HL-60 (cell line): Measurements from ENCODE around the gene RSPH6A.

Experiments used
- DNase-seq, 2 experiments: peaks; one replicate each; pipeline ENCODE4 v3.0.0-alpha.2; 2010 to 2020; ENCODE audit warnings: low read depth in 1 of 2, low spot score in 1 of 2
- H3K27ac ChIP-seq: fragments of 250-450 bp; sonication (Bioruptor Pico); replicated peaks from 2 replicates; pipeline ENCODE4 v1.5.1; 2020; ENCODE audit warnings: mild to moderate bottlenecking, moderate library complexity
- H3K27me3 ChIP-seq: fragments of 250-450 bp; sonication (Bioruptor Pico); 2 replicates; pipeline ENCODE4 v1.5.1; 2021; ENCODE audit warnings: mild to moderate bottlenecking, moderate library complexity; ENCODE audit not compliant: insufficient read depth, poor library complexity, severe bottlenecking
- H3K4me3 ChIP-seq: replicated peaks from 2 replicates; pipeline ENCODE4 v1.5.1; 2011; ENCODE audit warnings: mild to moderate bottlenecking, control low read depth, low read length; ENCODE audit not compliant: insufficient read depth
- GABPA ChIP-seq: IDR thresholded peaks from 2 replicates; pipeline ENCODE4 v1.6.1; 2012; ENCODE audit warnings: low read depth
- POLR2AphosphoS5 ChIP-seq: IDR thresholded peaks from 2 replicates; pipeline ENCODE4 v1.6.1; 2012; ENCODE audit warnings: low read depth
- SPI1 ChIP-seq: IDR thresholded peaks from 2 replicates; pipeline ENCODE4 v1.6.1; 2012; ENCODE audit warnings: low read depth, mild to moderate bottlenecking, borderline replicate concordance
- TF ChIP-seq, protein P1 (sequence below): IDR thresholded peaks from one replicate; pipeline ENCODE4 v1.5.1; 2011; ENCODE audit warnings: low read length, control low read depth, inconsistent platforms; ENCODE audit not compliant: insufficient read depth
- TF ChIP-seq, protein P2 (sequence below): IDR thresholded peaks from 2 replicates; pipeline ENCODE4 v1.6.1; 2012; ENCODE audit warnings: low read depth; ENCODE audit not compliant: insufficient replicate concordance

RSPH6A gene

DNA sequence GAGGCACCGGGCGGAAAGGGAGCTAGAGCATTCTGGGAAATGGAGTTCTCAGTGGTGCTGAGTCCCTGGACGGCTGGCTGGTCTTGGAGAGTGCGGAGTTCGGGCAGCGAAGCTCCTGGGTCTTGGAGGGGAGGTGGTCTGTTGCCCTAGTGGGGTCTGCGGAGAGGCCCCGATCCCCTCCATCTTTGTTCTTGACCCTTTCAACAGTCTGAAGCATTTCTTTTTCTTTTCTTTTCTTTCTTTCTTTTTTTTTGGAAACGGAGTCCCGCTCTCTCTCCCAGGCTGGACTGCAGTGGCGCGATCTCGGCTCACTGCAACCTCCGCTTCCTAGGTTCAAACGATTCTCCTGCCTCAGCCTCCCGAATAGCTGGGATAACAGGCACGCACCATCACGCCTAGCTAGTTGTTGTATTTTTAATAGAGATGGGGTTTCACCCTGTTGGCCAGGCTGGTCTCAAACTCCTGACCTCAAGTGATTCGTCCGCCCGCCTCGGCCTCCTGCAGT is 48.3 kb upstream of the RSPH6A start:
- Histone ChIP-seq H3K27me3 (peaks cover 31% of the 10 kb centered on the region), H3K27ac (no peak overlapping the region), H3K4me3 (peak overlapping the region; percentile 37)
- TF ChIP-seq GABPA, result no peak
- TF ChIP-seq, protein P1, sequence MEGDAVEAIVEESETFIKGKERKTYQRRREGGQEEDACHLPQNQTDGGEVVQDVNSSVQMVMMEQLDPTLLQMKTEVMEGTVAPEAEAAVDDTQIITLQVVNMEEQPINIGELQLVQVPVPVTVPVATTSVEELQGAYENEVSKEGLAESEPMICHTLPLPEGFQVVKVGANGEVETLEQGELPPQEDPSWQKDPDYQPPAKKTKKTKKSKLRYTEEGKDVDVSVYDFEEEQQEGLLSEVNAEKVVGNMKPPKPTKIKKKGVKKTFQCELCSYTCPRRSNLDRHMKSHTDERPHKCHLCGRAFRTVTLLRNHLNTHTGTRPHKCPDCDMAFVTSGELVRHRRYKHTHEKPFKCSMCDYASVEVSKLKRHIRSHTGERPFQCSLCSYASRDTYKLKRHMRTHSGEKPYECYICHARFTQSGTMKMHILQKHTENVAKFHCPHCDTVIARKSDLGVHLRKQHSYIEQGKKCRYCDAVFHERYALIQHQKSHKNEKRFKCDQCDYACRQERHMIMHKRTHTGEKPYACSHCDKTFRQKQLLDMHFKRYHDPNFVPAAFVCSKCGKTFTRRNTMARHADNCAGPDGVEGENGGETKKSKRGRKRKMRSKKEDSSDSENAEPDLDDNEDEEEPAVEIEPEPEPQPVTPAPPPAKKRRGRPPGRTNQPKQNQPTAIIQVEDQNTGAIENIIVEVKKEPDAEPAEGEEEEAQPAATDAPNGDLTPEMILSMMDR, result no peak
- TF ChIP-seq, protein P2, sequence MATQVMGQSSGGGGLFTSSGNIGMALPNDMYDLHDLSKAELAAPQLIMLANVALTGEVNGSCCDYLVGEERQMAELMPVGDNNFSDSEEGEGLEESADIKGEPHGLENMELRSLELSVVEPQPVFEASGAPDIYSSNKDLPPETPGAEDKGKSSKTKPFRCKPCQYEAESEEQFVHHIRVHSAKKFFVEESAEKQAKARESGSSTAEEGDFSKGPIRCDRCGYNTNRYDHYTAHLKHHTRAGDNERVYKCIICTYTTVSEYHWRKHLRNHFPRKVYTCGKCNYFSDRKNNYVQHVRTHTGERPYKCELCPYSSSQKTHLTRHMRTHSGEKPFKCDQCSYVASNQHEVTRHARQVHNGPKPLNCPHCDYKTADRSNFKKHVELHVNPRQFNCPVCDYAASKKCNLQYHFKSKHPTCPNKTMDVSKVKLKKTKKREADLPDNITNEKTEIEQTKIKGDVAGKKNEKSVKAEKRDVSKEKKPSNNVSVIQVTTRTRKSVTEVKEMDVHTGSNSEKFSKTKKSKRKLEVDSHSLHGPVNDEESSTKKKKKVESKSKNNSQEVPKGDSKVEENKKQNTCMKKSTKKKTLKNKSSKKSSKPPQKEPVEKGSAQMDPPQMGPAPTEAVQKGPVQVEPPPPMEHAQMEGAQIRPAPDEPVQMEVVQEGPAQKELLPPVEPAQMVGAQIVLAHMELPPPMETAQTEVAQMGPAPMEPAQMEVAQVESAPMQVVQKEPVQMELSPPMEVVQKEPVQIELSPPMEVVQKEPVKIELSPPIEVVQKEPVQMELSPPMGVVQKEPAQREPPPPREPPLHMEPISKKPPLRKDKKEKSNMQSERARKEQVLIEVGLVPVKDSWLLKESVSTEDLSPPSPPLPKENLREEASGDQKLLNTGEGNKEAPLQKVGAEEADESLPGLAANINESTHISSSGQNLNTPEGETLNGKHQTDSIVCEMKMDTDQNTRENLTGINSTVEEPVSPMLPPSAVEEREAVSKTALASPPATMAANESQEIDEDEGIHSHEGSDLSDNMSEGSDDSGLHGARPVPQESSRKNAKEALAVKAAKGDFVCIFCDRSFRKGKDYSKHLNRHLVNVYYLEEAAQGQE, result no peak
- no peak for TF ChIP-seq SPI1
- TF ChIP-seq POLR2AphosphoS5, result no peak
- no peak for DNase-seq

DNA sequence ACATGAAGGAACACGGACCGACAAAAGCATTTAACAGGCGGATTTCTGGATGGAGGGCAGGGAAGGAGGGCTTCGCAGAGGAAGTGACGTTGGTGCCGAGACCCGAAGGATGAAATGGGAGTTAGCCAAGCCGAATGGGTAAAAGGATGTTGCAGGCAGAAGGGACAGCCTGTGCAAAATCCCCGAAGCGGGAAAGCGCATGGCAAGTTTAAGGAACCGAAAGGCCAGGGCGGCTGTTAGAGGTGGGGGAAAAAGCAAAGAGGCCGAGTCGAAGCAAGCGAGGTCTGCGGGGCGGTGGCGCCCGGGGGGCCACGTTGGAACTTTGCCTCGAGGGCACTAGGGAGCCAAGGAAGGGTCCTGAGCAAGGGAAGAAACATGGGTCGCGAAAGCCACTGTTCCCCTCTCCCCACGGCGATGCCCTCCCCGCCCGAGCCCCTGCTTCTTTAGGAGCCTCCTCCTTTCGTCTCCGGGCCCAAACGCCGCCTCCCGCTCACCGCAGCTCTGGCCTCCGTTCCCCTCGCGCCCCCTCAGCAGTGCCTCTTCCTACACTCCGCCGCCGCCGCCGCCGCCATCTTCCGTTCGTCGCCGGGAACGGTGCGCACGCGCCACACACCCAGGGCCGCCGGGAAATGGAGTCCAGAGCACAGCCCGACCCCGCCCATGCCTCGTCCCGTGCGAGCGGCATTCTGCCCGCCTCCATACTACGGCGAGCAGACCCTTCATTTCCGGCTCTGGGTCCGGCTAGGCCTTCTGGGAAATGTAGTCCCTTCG is 47.6 kb upstream of the RSPH6A start, which contains the start of gene SYMPK:
SYMPK (minus strand) TSS at position 584 of the 771 bp plus-strand sequence. CDS start 8,652 bp downstream, outside the sequence.
- Histone ChIP-seq H3K27ac (peak within 1 kb of the TSS; percentile 76), H3K4me3 (peak within 1 kb of the TSS; percentile 90), H3K27me3 (peaks cover 31% of the 10 kb centered on the region)
- peak; percentile 94 to 99 for DNase-seq
- TF ChIP-seq SPI1 (peak; percentile 30; the same call in 1 of the 2 replicates), GABPA (peak; percentile 93), POLR2AphosphoS5 (peak; percentile 77; the same call in 1 of the 2 replicates)
- TF ChIP-seq, protein P2, result peak; percentile 52
- TF ChIP-seq, protein P1, result no peak

DNA sequence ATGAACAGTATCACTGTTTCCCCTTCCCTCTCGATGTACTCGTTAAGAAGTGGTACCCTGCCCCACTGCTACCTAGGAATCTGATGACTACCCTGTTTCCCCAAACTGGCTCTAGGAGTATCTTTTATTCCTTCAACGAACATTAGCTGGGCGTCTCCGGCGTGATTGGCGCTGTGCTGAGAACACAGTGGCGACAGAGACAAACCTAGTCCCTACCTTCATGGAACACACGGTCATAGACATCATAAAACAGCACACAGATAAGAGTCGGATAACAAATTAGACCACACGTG is 47.1 kb upstream of the RSPH6A start:
- H3K27me3 ChIP-seq, result peaks cover 31% of the 10 kb centered on the region
- H3K27ac ChIP-seq, result peak overlapping the region; percentile 76
- DNase-seq, result no peak
- no peak for TF ChIP-seq POLR2AphosphoS5
- H3K4me3 ChIP-seq, result peak overlapping the region; percentile 90

DNA sequence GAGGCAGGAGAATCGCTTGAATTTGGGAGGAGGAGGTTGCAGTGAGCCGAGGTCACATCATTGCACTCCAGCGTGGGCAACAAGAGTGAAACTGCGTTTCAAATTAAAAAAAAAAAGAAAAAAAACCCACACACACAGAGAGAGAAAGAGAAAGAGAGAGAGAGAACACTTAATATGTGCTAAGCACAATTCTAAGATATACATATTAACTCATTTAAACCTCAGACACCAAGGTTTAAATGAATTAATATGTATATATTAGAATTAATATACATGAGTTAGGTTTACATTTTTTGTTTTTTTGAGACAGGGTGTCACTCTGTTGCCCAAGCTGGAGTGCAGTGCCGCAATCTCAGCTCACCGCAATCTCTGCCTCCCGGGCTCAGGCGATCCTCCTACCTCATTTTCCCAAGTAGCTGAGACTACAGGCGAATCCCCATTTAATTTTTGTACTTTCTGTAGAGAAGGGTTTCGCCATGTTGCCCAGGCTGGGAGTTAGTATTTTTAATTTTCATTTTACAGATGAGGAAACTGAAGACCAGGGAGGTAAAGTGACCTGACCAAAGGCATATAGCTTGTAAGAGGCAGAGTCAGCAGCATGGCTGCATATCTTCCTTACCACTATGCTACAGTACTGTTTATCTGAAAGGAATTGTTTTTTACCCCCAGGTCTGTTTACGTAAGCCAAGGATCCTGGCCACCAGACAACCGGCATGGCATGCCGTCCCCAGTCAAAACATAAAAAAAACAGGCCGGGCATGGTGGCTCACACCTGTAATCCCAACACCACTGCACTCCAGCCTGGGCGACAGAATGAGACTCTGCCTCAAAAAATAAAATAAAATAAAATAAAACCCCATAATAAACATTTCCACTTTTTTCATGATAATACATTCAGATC is 45.5 kb upstream of the RSPH6A start:
- DNase-seq, result no peak
- H3K27me3 ChIP-seq, result peaks cover 19% of the 10 kb centered on the region
- H3K27ac ChIP-seq, result no peak overlapping the region
- TF ChIP-seq, protein P1, result no peak
- no peak for TF ChIP-seq SPI1
- no peak for TF ChIP-seq GABPA
- TF ChIP-seq POLR2AphosphoS5, result no peak
- TF ChIP-seq, protein P2, result no peak
- H3K4me3 ChIP-seq, result no peak overlapping the region
